H9 (cell line): ENCODE data around the gene CD300E. TPM values are rescaled to one million over a fixed set of nuclear protein-coding genes. Genes with fewer than 3 reads are reported as not detected.

Source experiments
- DNase-seq: peaks from one replicate; pipeline ENCODE4 v3.0.0-alpha.2; 2017
- H2AFZ ChIP-seq: one replicate; pipeline ENCODE4 v1.6.1; 2013; ENCODE audit warnings: mild to moderate bottlenecking, low read length, control low read depth, moderate library complexity
- H2AK5ac ChIP-seq: 2 replicates; pipeline ENCODE4 v1.6.1; 2013; ENCODE audit warnings: low read length, control low read depth, mixed read lengths; ENCODE audit not compliant: insufficient read length
- H2BK120ac ChIP-seq: one replicate; pipeline ENCODE4 v1.6.1; 2013; ENCODE audit warnings: low read depth, mild to moderate bottlenecking, low read length, control low read depth, inconsistent platforms; ENCODE audit not compliant: poor library complexity, severe bottlenecking
- H2BK12ac ChIP-seq: 2 replicates; pipeline ENCODE4 v1.6.1; 2013; ENCODE audit warnings: low read length, control low read depth, mixed read lengths, low read depth; ENCODE audit not compliant: insufficient read length
- H2BK15ac ChIP-seq: 2 replicates; pipeline ENCODE4 v1.6.1; 2013; ENCODE audit warnings: low read depth, low read length, control low read depth
- H2BK20ac ChIP-seq: one replicate; pipeline ENCODE4 v1.6.1; 2013; ENCODE audit warnings: low read depth, mild to moderate bottlenecking, low read length, control low read depth, inconsistent platforms; ENCODE audit not compliant: poor library complexity, severe bottlenecking
- H2BK5ac ChIP-seq: 2 replicates; pipeline ENCODE4 v1.6.1; 2013; ENCODE audit warnings: low read length, control low read depth, mixed read lengths; ENCODE audit not compliant: insufficient read length
- H3K14ac ChIP-seq: 2 replicates; pipeline ENCODE4 v1.6.1; 2013; ENCODE audit warnings: low read length, control low read depth; ENCODE audit not compliant: insufficient read depth
- H3K18ac ChIP-seq: 2 replicates; pipeline ENCODE4 v1.6.1; 2013; ENCODE audit warnings: low read depth, mild to moderate bottlenecking, mixed read lengths, low read length, control low read depth; ENCODE audit not compliant: insufficient read length
- H3K23ac ChIP-seq: 2 replicates; pipeline ENCODE4 v1.6.1; 2013; ENCODE audit warnings: low read length, control low read depth, mixed read lengths, low read depth; ENCODE audit not compliant: insufficient read length
- H3K23me2 ChIP-seq: 2 replicates; pipeline ENCODE4 v1.6.1; 2013; ENCODE audit warnings: low read depth, mild to moderate bottlenecking, mixed read lengths, low read length, control low read depth; ENCODE audit not compliant: insufficient read length, poor library complexity, severe bottlenecking
- H3K27ac ChIP-seq: 2 replicates; pipeline ENCODE4 v1.5.1; 2013; ENCODE audit warnings: low read length, control low read depth, mixed read lengths, low read depth; ENCODE audit not compliant: insufficient read length
- H3K27me3 ChIP-seq: 2 replicates; pipeline ENCODE4 v1.6.1; 2013; ENCODE audit warnings: low read length, control low read depth, inconsistent platforms; ENCODE audit not compliant: insufficient read depth
- H3K4ac ChIP-seq: 2 replicates; pipeline ENCODE4 v1.6.1; 2013; ENCODE audit warnings: low read depth, mild to moderate bottlenecking, control low read depth, inconsistent platforms, low read length, moderate library complexity
- H3K4me1 ChIP-seq: 2 replicates; pipeline ENCODE4 v1.6.1; 2013; ENCODE audit warnings: low read length, control low read depth, inconsistent platforms; ENCODE audit not compliant: insufficient read depth
- H3K4me2 ChIP-seq: 2 replicates; pipeline ENCODE4 v1.6.1; 2013; ENCODE audit warnings: low read length, control low read depth, mixed read lengths; ENCODE audit not compliant: insufficient read length, insufficient read depth
- H3K56ac ChIP-seq: 2 replicates; pipeline ENCODE4 v1.6.1; 2013; ENCODE audit warnings: low read depth, mild to moderate bottlenecking, mixed read lengths, low read length, control low read depth; ENCODE audit not compliant: insufficient read length
- H3K79me1 ChIP-seq: 2 replicates; pipeline ENCODE4 v1.6.1; 2013; ENCODE audit warnings: low read depth, mild to moderate bottlenecking, moderate library complexity, low read length, control low read depth, inconsistent platforms; ENCODE audit not compliant: insufficient read depth, poor library complexity, severe bottlenecking
- H3K79me2 ChIP-seq: 2 replicates; pipeline ENCODE4 v1.6.1; 2013; ENCODE audit warnings: low read length, control low read depth, inconsistent platforms; ENCODE audit not compliant: insufficient read depth
- H3K9ac ChIP-seq: 2 replicates; pipeline ENCODE4 v1.6.1; 2013; ENCODE audit warnings: low read length, control low read depth, mixed read lengths; ENCODE audit not compliant: insufficient read length; ENCODE audit errors: extremely low read depth
- H3K9me3 ChIP-seq: one replicate; pipeline ENCODE4 v1.6.1; 2013; ENCODE audit warnings: low read depth, low read length, inconsistent platforms; ENCODE audit not compliant: control insufficient read depth
- H3T11ph ChIP-seq: one replicate; pipeline ENCODE4 v1.6.1; 2013; ENCODE audit warnings: mild to moderate bottlenecking, low read length, control low read depth, inconsistent platforms
- H4K20me1 ChIP-seq: one replicate; pipeline ENCODE4 v1.6.1; 2013; ENCODE audit not compliant: control insufficient read depth, insufficient read length, insufficient read depth
- H4K5ac ChIP-seq: 2 replicates; pipeline ENCODE4 v1.6.1; 2013; ENCODE audit warnings: low read depth, mild to moderate bottlenecking, mixed read lengths, low read length, control low read depth; ENCODE audit not compliant: insufficient read length
- H4K8ac ChIP-seq: replicated peaks from 2 replicates; pipeline ENCODE4 v1.6.1; 2013; ENCODE audit warnings: low read length, control low read depth, mixed read lengths, low read depth; ENCODE audit not compliant: insufficient read length
- H4K91ac ChIP-seq: 2 replicates; pipeline ENCODE4 v1.6.1; 2013; ENCODE audit warnings: low read depth, mild to moderate bottlenecking, moderate library complexity, mixed read lengths, low read length, control low read depth; ENCODE audit not compliant: insufficient read length
- H3K27ac Mint-ChIP-seq, 3 experiments: 2 replicates in 2 of 3; 3 replicates in 1 of 3; pipeline ENCODE4 v1.8.0; 2020 to 2021; ENCODE audit warnings: mixed read lengths in 3 of 3, mild to moderate bottlenecking in 1 of 3, moderate library complexity in 1 of 3
- H3K27me3 Mint-ChIP-seq: 2 replicates; pipeline ENCODE4 v1.8.0; 2021; ENCODE audit warnings: low read depth, mild to moderate bottlenecking, moderate library complexity, mixed read lengths
- H3K36me3 Mint-ChIP-seq, 3 experiments: 2 replicates in 2 of 3; 3 replicates in 1 of 3; pipeline ENCODE4 v1.8.0; 2020 to 2021; ENCODE audit warnings: low read depth in 3 of 3, mixed read lengths in 3 of 3; ENCODE audit not compliant: insufficient read depth in 1 of 3
- H3K4me1 Mint-ChIP-seq, 2 experiments: 2 replicates each; pipeline ENCODE4 v1.8.0; 2020; ENCODE audit warnings: mixed read lengths in 2 of 2
- H3K4me3 Mint-ChIP-seq, 2 experiments: 2 replicates in 1 of 2; 3 replicates in 1 of 2; pipeline ENCODE4 v1.8.0; 2020 to 2021; ENCODE audit warnings: mild to moderate bottlenecking in 2 of 2, mixed read lengths in 2 of 2, moderate library complexity in 1 of 2
- H3K9me3 Mint-ChIP-seq, 2 experiments: 2 replicates in 1 of 2; 3 replicates in 1 of 2; pipeline ENCODE4 v1.8.0; 2020; ENCODE audit warnings: mild to moderate bottlenecking in 2 of 2, mixed read lengths in 2 of 2, moderate library complexity in 1 of 2
- WGBS: extraction: QIAGEN DNeasy Blood & Tissue Kit; methylation state at CpG from one replicate; pipeline ENCODE4 v1.1.7; 2013; ENCODE audit warnings: missing lambda C conversion rate, low lambda C conversion rate, mixed read lengths; ENCODE audit not compliant: insufficient read length; ENCODE audit errors: extremely low coverage; 5-methylcytosine and 5-hydroxymethylcytosine counted together
- total RNA-seq: library from RNA; stranded (reverse); gene quantifications from 2 replicates; pipeline ENCODE4 v1.2.1, GENCODE V29; 2021
- TF ChIP-seq, protein P1 (sequence below): fragments of 200-600 bp; sonication (generic); conservative IDR thresholded peaks from 3 replicates; pipeline ENCODE4 v1.8.0; 2021; ENCODE audit warnings: antibody characterized with exemption, mild to moderate bottlenecking

The CD300E gene
- total RNA-seq, 1 experiment from 2014 or later: not detected

DNA sequence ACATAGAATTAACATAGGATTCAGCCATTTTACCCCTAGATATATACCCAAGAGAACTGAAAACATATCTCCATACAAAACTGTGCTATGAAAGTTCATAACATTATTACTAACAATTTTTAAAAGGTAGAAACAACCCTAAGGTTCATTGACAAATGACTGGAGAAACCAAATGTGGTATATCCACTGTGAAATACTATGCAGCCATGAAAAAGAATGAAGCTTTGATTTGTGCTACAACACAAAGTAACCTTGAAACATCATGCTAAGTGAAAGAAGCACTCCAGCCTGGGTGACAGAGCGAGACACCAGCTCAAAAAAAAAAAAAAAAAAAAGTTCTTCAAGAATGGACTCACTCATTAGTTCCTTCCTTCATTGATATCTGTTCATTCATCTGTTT, 32.0 kb downstream of the CD300E start:
- no peaks in the 10 kb centered on the region for H3K79me2 ChIP-seq
- no peak overlapping the region for H2AK5ac ChIP-seq
- no peak for DNase-seq
- H2BK20ac ChIP-seq: no peak overlapping the region
- Mint-ChIP-seq H3K4me3 (no peak overlapping the region), H3K9me3 (no peaks in the 10 kb centered on the region; a peak in 2 of 5 replicates), H3K4me1 (no peaks in the 10 kb centered on the region), H3K27me3 (peaks cover 49% of the 10 kb centered on the region), H3K27ac (no peak overlapping the region), H3K36me3 (no peaks in the 10 kb centered on the region)
- no peaks in the 10 kb centered on the region for H3K23me2 ChIP-seq
- H3K4ac ChIP-seq: no peak overlapping the region
- H3K23ac ChIP-seq: no peak overlapping the region
- H3K18ac ChIP-seq: no peak overlapping the region
- no peak overlapping the region for H3K14ac ChIP-seq
- H3K27ac ChIP-seq: no peak overlapping the region
- no peak overlapping the region for H4K91ac ChIP-seq
- H3K56ac ChIP-seq: no peak overlapping the region
- no peaks in the 10 kb centered on the region for H3K4me1 ChIP-seq
- no peak overlapping the region for H2AFZ ChIP-seq
- no CpG with 5 or more reads among the region's 1 CpG for WGBS
- H3K79me1 ChIP-seq: no peaks in the 10 kb centered on the region
- no peak overlapping the region for H2BK15ac ChIP-seq
- H2BK12ac ChIP-seq: no peak overlapping the region
- H3K4me2 ChIP-seq: no peak overlapping the region
- no peaks in the 10 kb centered on the region for H3K9me3 ChIP-seq
- no peaks in the 10 kb centered on the region for H4K20me1 ChIP-seq
- H3K27me3 ChIP-seq: no peaks in the 10 kb centered on the region
- TF ChIP-seq, protein P1, sequence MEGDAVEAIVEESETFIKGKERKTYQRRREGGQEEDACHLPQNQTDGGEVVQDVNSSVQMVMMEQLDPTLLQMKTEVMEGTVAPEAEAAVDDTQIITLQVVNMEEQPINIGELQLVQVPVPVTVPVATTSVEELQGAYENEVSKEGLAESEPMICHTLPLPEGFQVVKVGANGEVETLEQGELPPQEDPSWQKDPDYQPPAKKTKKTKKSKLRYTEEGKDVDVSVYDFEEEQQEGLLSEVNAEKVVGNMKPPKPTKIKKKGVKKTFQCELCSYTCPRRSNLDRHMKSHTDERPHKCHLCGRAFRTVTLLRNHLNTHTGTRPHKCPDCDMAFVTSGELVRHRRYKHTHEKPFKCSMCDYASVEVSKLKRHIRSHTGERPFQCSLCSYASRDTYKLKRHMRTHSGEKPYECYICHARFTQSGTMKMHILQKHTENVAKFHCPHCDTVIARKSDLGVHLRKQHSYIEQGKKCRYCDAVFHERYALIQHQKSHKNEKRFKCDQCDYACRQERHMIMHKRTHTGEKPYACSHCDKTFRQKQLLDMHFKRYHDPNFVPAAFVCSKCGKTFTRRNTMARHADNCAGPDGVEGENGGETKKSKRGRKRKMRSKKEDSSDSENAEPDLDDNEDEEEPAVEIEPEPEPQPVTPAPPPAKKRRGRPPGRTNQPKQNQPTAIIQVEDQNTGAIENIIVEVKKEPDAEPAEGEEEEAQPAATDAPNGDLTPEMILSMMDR: no peak
- H4K8ac ChIP-seq: no peak overlapping the region
- no peak overlapping the region for H3T11ph ChIP-seq
- H2BK120ac ChIP-seq: no peak overlapping the region
- H3K9ac ChIP-seq: no peak overlapping the region
- no peak overlapping the region for H4K5ac ChIP-seq
- H2BK5ac ChIP-seq: no peak overlapping the region
